DND-41 (cell line): Measurements from ENCODE around the gene FOXA2.

Experiments
- ATAC-seq: fragments of 200-7000 bp; cut with Tn5 transposase; 3 replicates; pipeline ENCODE4 v1.9.1; 2021; ENCODE audit warnings: low read depth; ENCODE audit not compliant: insufficient read depth
- DNase-seq: peaks from one replicate; pipeline ENCODE4 v3.0.0-alpha.2; 2020
- H2AFZ ChIP-seq: 2 replicates; pipeline ENCODE4 v1.6.0; 2012; ENCODE audit warnings: low read depth, low read length
- H3K27ac ChIP-seq: 2 replicates; pipeline ENCODE4 v1.5.1; 2012; ENCODE audit warnings: low read length, inconsistent platforms
- H3K27me3 ChIP-seq: fragments of 200-600 bp; sonication (generic); 2 replicates; pipeline ENCODE4 v1.6.0; 2012; ENCODE audit warnings: low read length, mild to moderate bottlenecking, inconsistent platforms; ENCODE audit not compliant: insufficient read depth, poor library complexity
- H3K36me3 ChIP-seq: 2 replicates; pipeline ENCODE4 v1.5.1; 2012; ENCODE audit warnings: low read length, inconsistent platforms; ENCODE audit not compliant: insufficient read depth
- H3K4me1 ChIP-seq: 2 replicates; pipeline ENCODE4 v1.5.1; 2012; ENCODE audit warnings: mild to moderate bottlenecking, low read length; ENCODE audit not compliant: insufficient read depth
- H3K4me2 ChIP-seq: 2 replicates; pipeline ENCODE4 v1.6.0; 2012; ENCODE audit warnings: mild to moderate bottlenecking, moderate library complexity, low read length, inconsistent platforms; ENCODE audit not compliant: insufficient read depth
- H3K4me3 ChIP-seq, 2 experiments: fragments of 200-600 bp in 1 of 2; shearing (Covaris generic) in 1 of 2; 2 replicates each; pipeline ENCODE4 v1.5.1; 2012 to 2016; ENCODE audit warnings: inconsistent platforms in 2 of 2, low read length in 2 of 2, mild to moderate bottlenecking in 2 of 2, low read depth in 1 of 2, moderate library complexity in 1 of 2
- H3K79me2 ChIP-seq: 2 replicates; pipeline ENCODE4 v1.6.0; 2012; ENCODE audit warnings: low read length, inconsistent platforms; ENCODE audit not compliant: insufficient read depth
- H3K9ac ChIP-seq: 2 replicates; pipeline ENCODE4 v1.6.0; 2012; ENCODE audit warnings: low read depth, mild to moderate bottlenecking, inconsistent platforms, low read length, moderate library complexity
- H3K9me3 ChIP-seq: 2 replicates; pipeline ENCODE4 v1.5.1; 2012; ENCODE audit warnings: low read length, moderate library complexity, mild to moderate bottlenecking, inconsistent platforms; ENCODE audit not compliant: insufficient read depth, severe bottlenecking
- H4K20me1 ChIP-seq: 2 replicates; pipeline ENCODE4 v1.6.0; 2012; ENCODE audit warnings: low read length; ENCODE audit not compliant: insufficient read depth
- EZH2 ChIP-seq: IDR thresholded peaks from 3 replicates; pipeline ENCODE4 v1.6.1; 2012; ENCODE audit warnings: borderline replicate concordance, low read depth, mild to moderate bottlenecking, moderate library complexity, low read length, inconsistent platforms; ENCODE audit not compliant: severe bottlenecking
- TF ChIP-seq, protein P1 (sequence below): IDR thresholded peaks from 2 replicates; pipeline ENCODE4 v1.5.1; 2012; ENCODE audit warnings: borderline replicate concordance, low read length, moderate library complexity, mild to moderate bottlenecking; ENCODE audit not compliant: poor library complexity, severe bottlenecking; ENCODE audit errors: extremely low read depth

Gene FOXA2

DNA sequence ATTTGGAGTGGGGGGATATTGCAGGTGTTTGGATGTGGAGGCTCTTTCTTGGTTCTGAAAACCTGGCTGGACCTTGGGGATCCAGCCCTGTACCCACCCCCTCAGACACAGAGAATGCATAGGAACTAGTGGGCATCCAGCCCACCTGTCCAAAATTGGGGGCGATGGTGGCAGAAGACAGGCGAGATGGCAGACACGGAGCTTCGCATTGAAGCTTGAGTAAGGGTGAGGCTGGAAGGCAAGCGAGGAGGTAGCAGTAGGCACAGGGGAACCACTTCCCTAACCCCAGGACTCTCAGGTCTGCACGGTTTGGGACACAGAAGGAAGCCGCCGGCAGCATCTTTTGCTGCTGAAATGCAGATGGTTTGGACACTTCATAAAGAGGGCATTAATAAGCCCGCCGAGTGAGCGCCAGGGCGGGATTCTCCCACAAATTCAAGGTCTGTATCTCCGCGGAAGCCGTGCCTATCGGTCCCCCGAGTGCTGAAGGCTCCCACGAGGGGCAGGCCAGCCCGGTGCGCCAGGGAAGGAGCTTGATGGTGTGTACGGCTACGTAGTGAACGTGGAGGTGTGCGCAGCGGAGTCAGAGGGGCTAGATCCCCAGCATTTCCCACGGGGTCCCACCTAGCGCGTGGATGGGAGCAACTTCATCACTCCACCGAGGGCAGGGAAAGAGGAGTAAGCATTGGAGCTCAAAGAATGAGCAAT, 1.6 kb upstream of the FOXA2 start:
- ATAC-seq, result no peak
- H4K20me1 ChIP-seq, result no peaks in the 10 kb centered on the region
- no peaks in the 10 kb centered on the region for H3K36me3 ChIP-seq
- H2AFZ ChIP-seq, result no peak overlapping the region
- DNase-seq, result no peak
- H3K4me3 ChIP-seq, result no peak overlapping the region
- H3K79me2 ChIP-seq, result no peaks in the 10 kb centered on the region
- TF ChIP-seq EZH2, result no peak
- TF ChIP-seq, protein P1, sequence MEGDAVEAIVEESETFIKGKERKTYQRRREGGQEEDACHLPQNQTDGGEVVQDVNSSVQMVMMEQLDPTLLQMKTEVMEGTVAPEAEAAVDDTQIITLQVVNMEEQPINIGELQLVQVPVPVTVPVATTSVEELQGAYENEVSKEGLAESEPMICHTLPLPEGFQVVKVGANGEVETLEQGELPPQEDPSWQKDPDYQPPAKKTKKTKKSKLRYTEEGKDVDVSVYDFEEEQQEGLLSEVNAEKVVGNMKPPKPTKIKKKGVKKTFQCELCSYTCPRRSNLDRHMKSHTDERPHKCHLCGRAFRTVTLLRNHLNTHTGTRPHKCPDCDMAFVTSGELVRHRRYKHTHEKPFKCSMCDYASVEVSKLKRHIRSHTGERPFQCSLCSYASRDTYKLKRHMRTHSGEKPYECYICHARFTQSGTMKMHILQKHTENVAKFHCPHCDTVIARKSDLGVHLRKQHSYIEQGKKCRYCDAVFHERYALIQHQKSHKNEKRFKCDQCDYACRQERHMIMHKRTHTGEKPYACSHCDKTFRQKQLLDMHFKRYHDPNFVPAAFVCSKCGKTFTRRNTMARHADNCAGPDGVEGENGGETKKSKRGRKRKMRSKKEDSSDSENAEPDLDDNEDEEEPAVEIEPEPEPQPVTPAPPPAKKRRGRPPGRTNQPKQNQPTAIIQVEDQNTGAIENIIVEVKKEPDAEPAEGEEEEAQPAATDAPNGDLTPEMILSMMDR, result no peak
- no peaks in the 10 kb centered on the region for H3K9me3 ChIP-seq
- no peaks in the 10 kb centered on the region for H3K4me1 ChIP-seq
- H3K27ac ChIP-seq, result no peak overlapping the region
- H3K27me3 ChIP-seq, result peaks cover 8% of the 10 kb centered on the region
- H3K9ac ChIP-seq, result no peak overlapping the region
- H3K4me2 ChIP-seq, result no peak overlapping the region

DNA sequence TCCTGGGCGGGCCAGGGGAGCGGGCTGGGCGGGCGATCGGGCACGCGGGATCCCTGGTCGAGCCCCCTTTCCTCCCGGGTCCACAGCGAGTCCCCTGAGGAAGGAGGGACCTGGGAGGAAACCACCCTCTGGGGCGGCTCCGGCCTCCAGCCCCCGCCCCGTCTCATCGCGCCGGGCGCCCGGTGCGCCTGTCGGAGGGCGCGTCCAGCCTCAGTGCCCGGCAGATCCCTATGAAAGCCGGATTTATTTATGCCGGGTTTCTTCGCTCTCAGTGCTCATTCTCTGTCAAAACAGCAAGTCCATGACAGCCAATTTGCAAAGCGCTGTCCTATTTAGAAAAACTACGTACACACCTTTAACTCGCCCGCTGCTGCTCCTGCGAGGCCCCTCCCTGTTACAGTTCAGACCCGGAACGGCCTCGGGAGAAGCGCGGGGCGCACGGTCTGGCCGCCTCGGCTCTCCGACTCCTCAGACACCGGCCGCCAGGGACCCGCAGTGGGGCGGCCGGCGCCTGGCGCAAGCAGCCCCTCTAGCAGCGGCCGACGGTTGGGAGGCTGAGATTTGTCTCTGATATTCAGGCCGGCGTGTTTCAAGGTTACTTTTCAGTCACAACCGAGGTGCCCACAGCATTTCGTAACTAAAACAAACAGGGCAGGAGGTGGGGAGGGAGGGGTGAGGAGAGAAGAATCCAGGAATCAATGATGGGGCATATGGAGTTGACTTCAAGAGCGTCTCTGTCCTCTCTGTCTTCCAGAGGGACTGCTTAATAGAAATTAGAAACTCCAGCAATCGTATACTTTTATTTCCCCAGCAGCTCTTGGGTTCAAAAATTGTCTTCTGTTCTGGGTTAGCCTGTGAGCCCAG, 782 bp upstream of the FOXA2 start:
- Histone ChIP-seq H3K9me3 (no peaks in the 10 kb centered on the region), H4K20me1 (no peaks in the 10 kb centered on the region), H3K4me2 (no peak overlapping the region), H3K9ac (no peak overlapping the region), H3K27me3 (no peaks in the 10 kb centered on the region), H3K36me3 (no peaks in the 10 kb centered on the region), H3K4me1 (no peaks in the 10 kb centered on the region), H3K4me3 (no peak overlapping the region), H3K27ac (no peak overlapping the region), H2AFZ (no peak overlapping the region), H3K79me2 (no peaks in the 10 kb centered on the region)
- DNase-seq, result no peak
- no peak for TF ChIP-seq EZH2
- TF ChIP-seq, protein P1, result no peak
- no peak for ATAC-seq

DNA sequence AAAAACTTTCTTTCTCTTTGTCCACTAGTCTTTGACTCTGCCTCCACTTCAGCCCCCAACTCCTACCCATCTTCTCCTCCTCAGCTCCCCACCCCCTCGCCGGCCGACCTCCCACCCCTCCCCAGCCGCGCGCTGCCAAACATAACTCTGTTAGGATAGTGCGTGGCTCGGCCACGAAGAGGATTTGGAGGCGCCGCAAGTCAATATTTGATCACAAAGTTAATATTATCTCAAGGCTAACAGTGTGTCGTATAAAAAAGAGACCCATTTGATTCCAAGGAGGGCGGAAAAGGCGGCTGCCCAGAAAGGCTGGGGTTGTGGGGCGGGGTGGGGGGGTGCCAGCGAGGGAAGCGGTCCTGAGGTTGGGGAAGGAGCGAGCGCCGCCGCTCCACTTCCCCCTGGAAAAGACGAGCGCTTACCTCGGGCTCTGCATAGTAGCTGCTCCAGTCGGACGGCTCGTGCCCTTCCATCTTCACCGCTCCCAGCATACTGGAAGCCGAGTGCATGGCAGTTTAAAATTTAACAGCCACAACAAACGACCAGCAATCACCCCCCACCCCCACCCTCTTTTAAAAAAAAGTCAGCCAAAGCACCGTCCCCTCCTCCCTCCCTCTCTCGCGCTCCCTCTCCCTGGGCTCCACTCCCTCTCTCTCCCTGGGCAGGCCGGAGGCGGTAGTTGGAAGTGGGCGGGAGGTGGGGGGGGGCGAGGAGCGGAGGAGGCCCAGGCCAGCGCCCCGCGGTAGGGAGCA, 425 bp downstream of the FOXA2 start:
- no peak for ATAC-seq
- Histone ChIP-seq H4K20me1 (no peaks in the 10 kb centered on the region), H3K4me2 (no peak overlapping the region), H3K4me1 (no peaks in the 10 kb centered on the region), H3K79me2 (no peaks in the 10 kb centered on the region), H3K9me3 (no peaks in the 10 kb centered on the region), H3K27me3 (no peaks in the 10 kb centered on the region), H2AFZ (no peak overlapping the region), H3K4me3 (no peak overlapping the region), H3K9ac (no peak overlapping the region), H3K36me3 (no peaks in the 10 kb centered on the region), H3K27ac (no peak overlapping the region)
- no peak for DNase-seq
- no peak for TF ChIP-seq EZH2
- TF ChIP-seq, protein P1, result no peak
